Fibroblast of peridontal ligament (primary cell): ENCODE data around the gene NCAPG.
"Not testable (repeated sequence)": the region's sequence is repeated elsewhere in the genome, so short reads cannot be mapped to it uniquely, and the experiment has no call there.

Experiments used
- DNase-seq: peaks from one replicate; pipeline ENCODE4 v3.0.0-alpha.2; 2010; ENCODE audit errors: extremely low read depth

The NCAPG gene

GRCh38 chr4:17797808-17798207, 13.0 kb upstream of the NCAPG start:
- DNase-seq = no peak

GRCh38 chr4:17805580-17806155, 5.1 kb upstream of the NCAPG start:
- no peak for DNase-seq

GRCh38 chr4:17807446-17807845, 3.3 kb upstream of the NCAPG start:
- peak; percentile 33 for DNase-seq

- DNase-seq = no peak
These were observed 1.1 kb upstream of the NCAPG start for GRCh38 chr4:17809667-17810066.

GRCh38 chr4:17811078-17811603, 362 bp downstream of the NCAPG start:
- DNase-seq = no peak

GRCh38 chr4:17812125-17812524, 1.3 kb downstream of the NCAPG start:
- DNase-seq = peak; percentile 20

- peak; percentile 52 for DNase-seq
These were observed 2.0 kb downstream of the NCAPG start for GRCh38 chr4:17812801-17813200.

- peak; percentile 59 for DNase-seq
These were observed 3.4 kb downstream of the NCAPG start for GRCh38 chr4:17814140-17814539.

GRCh38 chr4:17816142-17816541, 5.4 kb downstream of the NCAPG start:
- DNase-seq = no peak

- peak; percentile 91 for DNase-seq
These were observed 6.2 kb downstream of the NCAPG start for GRCh38 chr4:17817027-17817426.

GRCh38 chr4:17823871-17824669, 13.3 kb downstream of the NCAPG start:
- peak; percentile 51 for DNase-seq

GRCh38 chr4:17846266-17846665, 35.5 kb downstream of the NCAPG start:
- no peak for DNase-seq

- DNase-seq = not testable (repeated sequence)
These were observed 39.5 kb downstream of the NCAPG start for GRCh38 chr4:17850295-17850694.

GRCh38 chr4:17851959-17852358, 41.2 kb downstream of the NCAPG start:
- no peak for DNase-seq

GRCh38 chr4:17854036-17854435, 43.3 kb downstream of the NCAPG start:
- no peak for DNase-seq

- DNase-seq = no peak
These were observed 49.1 kb downstream of the NCAPG start for GRCh38 chr4:17859793-17860406.

GRCh38 chr4:17861906-17862305, 51.1 kb downstream of the NCAPG start:
- DNase-seq = not testable (repeated sequence)

- DNase-seq = no peak
These were observed 55.1 kb downstream of the NCAPG start for GRCh38 chr4:17865866-17866363.

GRCh38 chr4:17866810-17867209, 56.0 kb downstream of the NCAPG start:
- DNase-seq = no peak

GRCh38 chr4:17867276-17867675, 56.5 kb downstream of the NCAPG start:
- no peak for DNase-seq

- DNase-seq = peak; percentile 17
These were observed 58.5 kb downstream of the NCAPG start for GRCh38 chr4:17869327-17869726.

GRCh38 chr4:17875402-17876070, 64.8 kb downstream of the NCAPG start:
- no peak for DNase-seq
